ENCODE data around the gene SAMD3. TPM values are rescaled to one million over a fixed set of nuclear protein-coding genes. Genes with fewer than 3 reads are reported as not detected.
"Not testable (repeated sequence)": the region's sequence is repeated elsewhere in the genome, so short reads cannot be mapped to it uniquely, and the experiment has no call there.

SAMD3 gene
- total RNA-seq, 1 experiment from 2014 or later: 0.39 TPM

DNA sequence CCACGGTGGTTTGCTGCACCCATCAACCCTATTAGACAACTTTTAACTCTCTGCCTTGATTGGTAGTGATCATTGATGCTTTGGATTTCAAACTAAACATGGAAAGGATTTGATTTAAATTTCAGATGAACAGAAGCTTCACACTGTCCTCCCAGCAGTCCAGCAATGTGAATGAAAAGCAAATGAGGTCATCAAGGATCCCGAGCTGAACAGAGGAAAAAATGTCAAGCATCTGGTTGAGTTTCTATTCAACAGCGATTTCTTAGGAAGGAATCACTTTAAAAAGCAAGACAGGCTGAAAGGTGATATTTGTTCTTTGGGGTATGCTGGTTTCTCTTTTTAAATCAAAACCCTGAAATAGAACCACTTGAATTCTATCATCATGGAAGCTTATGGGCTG, 10.6 kb upstream of the SAMD3 start:
- no peaks in the 10 kb centered on the region for H3K36me3 Mint-ChIP-seq (ENCODE audit: insufficient read depth in 1 of 3, low read depth in 3 of 3)
- no peak overlapping the region for H3K4me3 Mint-ChIP-seq
- Histone ChIP-seq H2BK120ac (ENCODE audit: low read depth, low read length, poor library complexity, severe bottlenecking) (no peak overlapping the region), H3K23me2 (ENCODE audit: insufficient read length, low read depth, low read length, poor library complexity, severe bottlenecking) (no peaks in the 10 kb centered on the region), H3K27me3 (ENCODE audit: insufficient read depth, low read length) (no peaks in the 10 kb centered on the region), H3K18ac (ENCODE audit: insufficient read length, low read depth, low read length) (no peak overlapping the region), H2AFZ (ENCODE audit: low read length) (no peak overlapping the region), H2AK5ac (ENCODE audit: insufficient read length, low read length) (no peak overlapping the region), H4K91ac (ENCODE audit: insufficient read length, low read depth, low read length) (no peak overlapping the region), H4K5ac (ENCODE audit: insufficient read length, low read depth, low read length) (no peak overlapping the region), H3K4me2 (ENCODE audit: insufficient read depth, insufficient read length, low read length) (no peak overlapping the region), H3K56ac (ENCODE audit: insufficient read length, low read depth, low read length) (no peak overlapping the region), H3K27ac (ENCODE audit: insufficient read length, low read depth, low read length) (no peak overlapping the region), H3K14ac (ENCODE audit: insufficient read depth, low read length) (no peak overlapping the region), H2BK20ac (ENCODE audit: low read depth, low read length, poor library complexity, severe bottlenecking) (no peak overlapping the region), H3K4ac (ENCODE audit: low read depth, low read length) (no peak overlapping the region), H3K4me1 (ENCODE audit: insufficient read depth, low read length) (peaks cover 3% of the 10 kb centered on the region; the same call in 1 of the 2 replicates), H4K8ac (replicated peaks; ENCODE audit: insufficient read length, low read depth, low read length) (no peak overlapping the region), H3K9me3 (ENCODE audit: control insufficient read depth, low read depth, low read length) (no peaks in the 10 kb centered on the region), H3T11ph (ENCODE audit: low read length) (no peak overlapping the region), H3K79me2 (ENCODE audit: insufficient read depth, low read length) (no peaks in the 10 kb centered on the region), H3K23ac (ENCODE audit: insufficient read length, low read depth, low read length) (no peak overlapping the region), H3K79me1 (ENCODE audit: insufficient read depth, low read depth, low read length, poor library complexity, severe bottlenecking) (no peaks in the 10 kb centered on the region), H3K9ac (ENCODE audit: extremely low read depth, insufficient read length, low read length) (no peak overlapping the region), H2BK15ac (ENCODE audit: low read depth, low read length) (no peak overlapping the region), H4K20me1 (ENCODE audit: control insufficient read depth, insufficient read depth, insufficient read length) (no peaks in the 10 kb centered on the region), H2BK5ac (ENCODE audit: insufficient read length, low read length) (no peak overlapping the region), H2BK12ac (ENCODE audit: insufficient read length, low read depth, low read length) (no peak overlapping the region)
- H3K4me1 Mint-ChIP-seq: peaks cover 8 to 12% of the 10 kb centered on the region in 2 experiments
- WGBS (ENCODE audit: extremely low coverage, insufficient read length, low lambda C conversion rate): no CpG with 5 or more reads among the region's 3 CpGs
- TF ChIP-seq, protein P1, sequence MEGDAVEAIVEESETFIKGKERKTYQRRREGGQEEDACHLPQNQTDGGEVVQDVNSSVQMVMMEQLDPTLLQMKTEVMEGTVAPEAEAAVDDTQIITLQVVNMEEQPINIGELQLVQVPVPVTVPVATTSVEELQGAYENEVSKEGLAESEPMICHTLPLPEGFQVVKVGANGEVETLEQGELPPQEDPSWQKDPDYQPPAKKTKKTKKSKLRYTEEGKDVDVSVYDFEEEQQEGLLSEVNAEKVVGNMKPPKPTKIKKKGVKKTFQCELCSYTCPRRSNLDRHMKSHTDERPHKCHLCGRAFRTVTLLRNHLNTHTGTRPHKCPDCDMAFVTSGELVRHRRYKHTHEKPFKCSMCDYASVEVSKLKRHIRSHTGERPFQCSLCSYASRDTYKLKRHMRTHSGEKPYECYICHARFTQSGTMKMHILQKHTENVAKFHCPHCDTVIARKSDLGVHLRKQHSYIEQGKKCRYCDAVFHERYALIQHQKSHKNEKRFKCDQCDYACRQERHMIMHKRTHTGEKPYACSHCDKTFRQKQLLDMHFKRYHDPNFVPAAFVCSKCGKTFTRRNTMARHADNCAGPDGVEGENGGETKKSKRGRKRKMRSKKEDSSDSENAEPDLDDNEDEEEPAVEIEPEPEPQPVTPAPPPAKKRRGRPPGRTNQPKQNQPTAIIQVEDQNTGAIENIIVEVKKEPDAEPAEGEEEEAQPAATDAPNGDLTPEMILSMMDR (conservative IDR thresholded peaks at IDR 0.05): no peak
- H3K27me3 Mint-ChIP-seq (ENCODE audit: low read depth): no peaks in the 10 kb centered on the region
- peak overlapping the region in 1 of 3 experiments; percentile 30; a peak in 2 of 7 replicates for H3K27ac Mint-ChIP-seq
- H3K9me3 Mint-ChIP-seq: no peaks in the 10 kb centered on the region
- no peak for DNase-seq

DNA sequence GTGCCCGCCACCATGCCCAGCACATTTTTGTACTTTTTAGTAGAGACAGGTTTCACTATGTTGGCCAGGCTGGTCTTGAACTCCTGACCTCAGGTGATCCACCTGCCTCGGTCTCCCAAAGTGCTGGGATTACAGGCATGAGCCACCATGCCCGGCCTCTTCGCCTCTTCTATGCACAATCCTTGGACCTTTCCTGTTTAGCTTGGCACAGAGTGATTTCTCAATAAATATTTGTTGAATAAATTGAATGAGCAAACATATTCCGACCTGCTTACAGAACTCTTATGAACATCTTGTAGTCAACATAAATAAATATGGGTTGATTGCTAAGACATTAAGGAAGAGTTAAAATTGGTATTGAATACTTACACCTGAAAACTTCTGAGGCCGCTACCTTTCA, 7.8 kb upstream of the SAMD3 start:
- not testable (repeated sequence) for H3K79me2 ChIP-seq (ENCODE audit: insufficient read depth, low read length); H2AFZ ChIP-seq (ENCODE audit: low read length); H3T11ph ChIP-seq (ENCODE audit: low read length); H4K91ac ChIP-seq (ENCODE audit: insufficient read length, low read depth, low read length); H3K79me1 ChIP-seq (ENCODE audit: insufficient read depth, low read depth, low read length, poor library complexity, severe bottlenecking); H3K4me3 Mint-ChIP-seq; H3K36me3 Mint-ChIP-seq (ENCODE audit: insufficient read depth in 1 of 3, low read depth in 3 of 3); H3K14ac ChIP-seq (ENCODE audit: insufficient read depth, low read length); H4K5ac ChIP-seq (ENCODE audit: insufficient read length, low read depth, low read length); H2BK12ac ChIP-seq (ENCODE audit: insufficient read length, low read depth, low read length); H3K9me3 ChIP-seq (ENCODE audit: control insufficient read depth, low read depth, low read length); H3K4me2 ChIP-seq (ENCODE audit: insufficient read depth, insufficient read length, low read length); H3K27me3 ChIP-seq (ENCODE audit: insufficient read depth, low read length); H3K23me2 ChIP-seq (ENCODE audit: insufficient read length, low read depth, low read length, poor library complexity, severe bottlenecking); DNase-seq; H3K27me3 Mint-ChIP-seq (ENCODE audit: low read depth); H3K9ac ChIP-seq (ENCODE audit: extremely low read depth, insufficient read length, low read length); H3K27ac Mint-ChIP-seq; H3K4me1 ChIP-seq (ENCODE audit: insufficient read depth, low read length); H3K27ac ChIP-seq (ENCODE audit: insufficient read length, low read depth, low read length); H2BK5ac ChIP-seq (ENCODE audit: insufficient read length, low read length); H3K9me3 Mint-ChIP-seq; H3K18ac ChIP-seq (ENCODE audit: insufficient read length, low read depth, low read length); H2BK120ac ChIP-seq (ENCODE audit: low read depth, low read length, poor library complexity, severe bottlenecking); H3K23ac ChIP-seq (ENCODE audit: insufficient read length, low read depth, low read length); H2BK20ac ChIP-seq (ENCODE audit: low read depth, low read length, poor library complexity, severe bottlenecking); H4K20me1 ChIP-seq (ENCODE audit: control insufficient read depth, insufficient read depth, insufficient read length); H2AK5ac ChIP-seq (ENCODE audit: insufficient read length, low read length); H4K8ac ChIP-seq (replicated peaks; ENCODE audit: insufficient read length, low read depth, low read length); H3K56ac ChIP-seq (ENCODE audit: insufficient read length, low read depth, low read length); H2BK15ac ChIP-seq (ENCODE audit: low read depth, low read length); H3K4ac ChIP-seq (ENCODE audit: low read depth, low read length)
- WGBS (ENCODE audit: extremely low coverage, insufficient read length, low lambda C conversion rate): no CpG with 5 or more reads among the region's 6 CpGs
- peaks cover 8 to 12% of the 10 kb centered on the region in 2 experiments for H3K4me1 Mint-ChIP-seq
